ENCODE data around the gene STK25. TPM values are rescaled to one million over a fixed set of nuclear protein-coding genes. Genes with fewer than 3 reads are reported as not detected.

Gene STK25
- total and polyA plus RNA-seq, 2 of the 8 experiments (the other 6 are each of a cell fraction or from before 2014, with no cell fraction given) = 159 to 546 TPM

DNA sequence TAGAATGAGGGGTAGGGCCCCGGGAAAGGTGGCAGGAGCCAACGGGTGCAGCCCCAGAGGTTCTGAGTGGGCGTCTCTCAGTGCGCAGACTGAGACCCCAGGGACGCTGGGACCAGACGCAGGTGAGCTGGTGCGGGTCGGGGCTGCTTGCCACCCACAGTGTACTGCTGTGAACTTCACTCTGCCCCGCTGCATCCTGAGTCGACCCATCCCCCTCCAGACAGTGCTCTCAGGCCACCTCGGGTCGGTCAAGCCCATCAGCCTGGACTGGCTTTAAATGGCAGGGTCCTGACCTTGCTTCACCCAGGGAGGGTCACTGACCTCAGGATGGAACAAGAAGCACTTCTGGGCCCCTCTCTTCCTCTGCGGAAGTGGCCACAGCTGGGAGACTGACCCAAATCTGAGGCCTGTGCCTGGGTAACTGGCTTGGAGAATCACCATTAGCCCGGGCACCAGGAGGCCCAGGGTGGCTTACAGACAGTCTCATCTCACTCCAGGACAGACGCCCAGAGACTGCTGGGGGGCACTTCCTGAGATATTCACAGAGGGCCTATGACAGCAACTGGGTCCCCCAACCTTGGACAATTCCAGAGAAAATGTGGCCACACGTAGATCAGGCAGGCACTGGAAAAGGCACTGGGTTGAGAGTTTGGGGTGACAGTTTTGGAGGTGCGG is 26.5 kb upstream of the STK25 start:
- no peak overlapping the region for H3K14ac ChIP-seq (ENCODE audit: insufficient read length)
- H3K4me2 ChIP-seq (ENCODE audit: insufficient read depth in 1 of 2, low read depth in 2 of 2, low read length in 2 of 2) = no peak overlapping the region
- no peak overlapping the region for H2BK120ac ChIP-seq (replicated peaks; ENCODE audit: low read depth, low read length)
- no peak overlapping the region for H2BK5ac ChIP-seq (ENCODE audit: low read depth, low read length)
- no peak overlapping the region for H2BK15ac ChIP-seq (ENCODE audit: low read length)
- no peak overlapping the region for H3K9ac ChIP-seq (replicated peaks in 1 of 4; ENCODE audit: extremely low read depth in 1 of 4, low read depth in 3 of 4, low read length in 3 of 4)
- H3K27ac ChIP-seq (ENCODE audit: low read depth, low read length) = no peak overlapping the region
- H2BK20ac ChIP-seq (ENCODE audit: low read length) = no peak overlapping the region
- no peak overlapping the region for H2AK5ac ChIP-seq (ENCODE audit: low read depth, low read length)
- CTCF ChIA-PET (ENCODE audit: partially characterized antibody) = no interaction called here
- H4K20me1 ChIP-seq (replicated peaks in 1 of 2; ENCODE audit: control insufficient read depth in 1 of 2, insufficient read depth in 2 of 2, low read length in 2 of 2) = no peaks in the 10 kb centered on the region
- H3K4me1 ChIP-seq (replicated peaks in 1 of 4; ENCODE audit: control insufficient read depth in 3 of 4, insufficient read depth in 4 of 4, low read length in 3 of 4) = no peaks in the 10 kb centered on the region; a peak in 1 of 7 replicates
- H2BK12ac ChIP-seq (ENCODE audit: low read depth, low read length) = no peak overlapping the region
- H3K23me2 ChIP-seq (ENCODE audit: low read depth, low read length) = no peaks in the 10 kb centered on the region
- no peak overlapping the region for H3K18ac ChIP-seq (ENCODE audit: extremely low read depth, low read length)
- H4K5ac ChIP-seq (ENCODE audit: insufficient read length, low read depth, low read length) = no peak overlapping the region
- H3K79me1 ChIP-seq (ENCODE audit: low read depth, low read length) = no peaks in the 10 kb centered on the region
- H3K79me2 ChIP-seq (ENCODE audit: control insufficient read depth in 1 of 2, insufficient read depth in 2 of 2, low read length in 2 of 2) = no peaks in the 10 kb centered on the region
- H3K9me3 ChIP-seq (ENCODE audit: insufficient read depth in 2 of 2, low read depth in 1 of 2, low read length in 1 of 2) = no peaks in the 10 kb centered on the region
- peaks cover 0 to 1% (median under 1%) of the 10 kb centered on the region in 4 experiments; a peak in 3 of 7 replicates for H3K27me3 ChIP-seq (replicated peaks in 1 of 4; ENCODE audit: control insufficient read depth in 3 of 4, extremely low read depth in 1 of 4, insufficient read depth in 3 of 4, low read length in 3 of 4)
- POLR2A ChIA-PET (ENCODE audit: partially characterized antibody) = interaction anchor here (1.6 kb wide), 1 partner anchor 23 kb away, joined by 3 read pairs; no protein-coding TSS in a partner anchor
- no peaks in the 10 kb centered on the region for H3K36me3 ChIP-seq (ENCODE audit: control insufficient read depth in 2 of 4, insufficient read depth in 4 of 4, low read length in 3 of 4)
- no peak overlapping the region for H4K91ac ChIP-seq (replicated peaks; ENCODE audit: insufficient read length, low read length)
- no peak for DNase-seq (ENCODE audit: low read depth in 1 of 2, low spot score in 2 of 2)
- FAIRE-seq = no peak
- no peak overlapping the region for H3K4ac ChIP-seq (replicated peaks; ENCODE audit: insufficient read length, low read depth, low read length)
- no peak overlapping the region for H3K56ac ChIP-seq (replicated peaks; ENCODE audit: insufficient read length, low read depth, low read length)
- H3K23ac ChIP-seq (ENCODE audit: insufficient read length) = no peak overlapping the region
- 83% methylated on average over 17 of the region's 17 CpGs; no CpG with 5 or more reads in 1 of the 2 experiments for WGBS, 2 experiments (ENCODE audit: extremely low coverage in 1 of 2, insufficient coverage in 1 of 2, insufficient read length in 1 of 2, insufficient replicate concordance in 2 of 2, low coverage in 1 of 2, low lambda C conversion rate in 2 of 2, missing lambda C conversion rate in 1 of 2)
- no peak overlapping the region for H3K4me3 ChIP-seq (ENCODE audit: extremely low read depth in 1 of 4, insufficient read depth in 2 of 4, low read depth in 3 of 4, low read length in 4 of 4)
- H4K8ac ChIP-seq (ENCODE audit: extremely low read depth, insufficient read depth, low read length) = peak overlapping the region; percentile 35; the same call in 1 of the 2 replicates
- H2AFZ ChIP-seq (ENCODE audit: low read length) = no peak overlapping the region
- TF ChIP-seq BACH1 (IDR thresholded peaks at IDR 0.05; ENCODE audit: low read length) (no peak), HDAC6 (IDR thresholded peaks at IDR 0.05; ENCODE audit: low read depth, low read length) (no peak), KDM4A (IDR thresholded peaks at IDR 0.05; ENCODE audit: low read depth, low read length, severe bottlenecking) (no peak), YY1 (IDR thresholded peaks at IDR 0.05; ENCODE audit: low read depth, low read length) (no peak), CBX8 (IDR thresholded peaks at IDR 0.05; ENCODE audit: borderline replicate concordance, low read depth, low read length) (no peak), TBP (IDR thresholded peaks at IDR 0.05; ENCODE audit: low read depth, low read length) (no peak), MAFK (IDR thresholded peaks at IDR 0.05; ENCODE audit: low read depth, low read length) (no peak), BRCA1 (IDR thresholded peaks at IDR 0.05; ENCODE audit: low read depth, low read length) (no peak), ZNF274 (IDR thresholded peaks at IDR 0.05; ENCODE audit: borderline replicate concordance, extremely low read depth, low read length) (no peak), JUN (IDR thresholded peaks at IDR 0.05; ENCODE audit: low read depth, low read length) (no peak), SIN3A (conservative IDR thresholded peaks at IDR 0.05 in 1 of 2, IDR thresholded peaks at IDR 0.05 in 1 of 2; ENCODE audit: low read depth in 1 of 2, low read length in 2 of 2) (no peak)
